ENCODE measurements around the gene POLE2. TPM values are rescaled to one million over a fixed set of nuclear protein-coding genes. Genes with fewer than 3 reads are reported as not detected.

The POLE2 gene
- total and polyA plus RNA-seq, 2 donors: 3.2 to 25.5 TPM

Small RNA genes within 50 kb of the gene (small RNA-seq; reads per million reads assigned to genes)
- gene AL139099.3 (not detected), gene RNU6ATAC30P (not detected)

Other genes with a start within 250 kb of the POLE2 start
- gene RPS29, start 101.8 kb downstream of the POLE2 start, total RNA-seq: 1,469 TPM
- gene RPS29, start 101.8 kb downstream of the POLE2 start, polyA plus RNA-seq: 2,986 TPM
- 19.2 TPM for gene LRR1, start 89.3 kb downstream of the POLE2 start, total RNA-seq
- gene LRR1, start 89.3 kb downstream of the POLE2 start, polyA plus RNA-seq: 8.6 TPM
- 122 TPM for gene RPL36AL, start 67.6 kb downstream of the POLE2 start, total RNA-seq
- gene RPL36AL, start 67.6 kb downstream of the POLE2 start, polyA plus RNA-seq: 349 TPM
- gene MGAT2, start 67.4 kb downstream of the POLE2 start, total RNA-seq: 43.5 TPM
- 20.5 TPM for gene MGAT2, start 67.4 kb downstream of the POLE2 start, polyA plus RNA-seq
- 9.1 TPM for gene DNAAF2, start 53.0 kb downstream of the POLE2 start, total RNA-seq
- gene DNAAF2, start 53.0 kb downstream of the POLE2 start, polyA plus RNA-seq: 6.4 TPM
- 21.6 TPM for gene KLHDC1, start 4.9 kb upstream of the POLE2 start, total RNA-seq
- 4.2 TPM for gene KLHDC1, start 4.9 kb upstream of the POLE2 start, polyA plus RNA-seq
- gene KLHDC2, start 79.9 kb upstream of the POLE2 start, total RNA-seq: 127 TPM
- gene KLHDC2, start 79.9 kb upstream of the POLE2 start, polyA plus RNA-seq: 82.2 TPM
- 171 TPM for gene NEMF, start 164.6 kb upstream of the POLE2 start, total RNA-seq
- 32.2 TPM for gene NEMF, start 164.6 kb upstream of the POLE2 start, polyA plus RNA-seq
- gene ARF6, start 204.9 kb upstream of the POLE2 start, total RNA-seq: 49.1 TPM
- gene ARF6, start 204.9 kb upstream of the POLE2 start, polyA plus RNA-seq: 36.9 TPM